Fibroblast of the conjunctiva (primary cell): Measurements from ENCODE around the gene MYO16.

ENCODE experiments used
- DNase-seq: peaks from one replicate; pipeline ENCODE4 v3.0.0-alpha.2; 2010; ENCODE audit warnings: low read depth

The MYO16 gene

DNA sequence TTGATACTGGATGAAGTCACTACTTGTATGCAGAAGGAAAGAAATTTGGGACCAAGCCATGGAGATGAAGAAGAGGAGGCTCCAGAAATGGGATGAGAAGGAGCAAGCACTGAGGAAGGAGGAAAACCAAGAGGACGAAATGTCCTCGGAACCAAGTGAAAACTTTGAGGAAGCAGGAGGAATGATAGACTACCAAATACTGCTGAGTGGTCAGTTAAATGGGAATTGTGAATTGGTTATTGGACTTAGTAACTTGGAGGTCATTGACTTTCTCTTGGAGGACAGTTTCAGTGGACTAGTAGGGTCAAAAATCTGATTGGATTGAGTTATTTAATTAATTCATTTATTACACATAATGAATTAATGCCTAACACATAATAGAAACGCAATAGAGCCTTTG is 167.9 kb downstream of the MYO16 start:
- DNase-seq = no peak

DNA sequence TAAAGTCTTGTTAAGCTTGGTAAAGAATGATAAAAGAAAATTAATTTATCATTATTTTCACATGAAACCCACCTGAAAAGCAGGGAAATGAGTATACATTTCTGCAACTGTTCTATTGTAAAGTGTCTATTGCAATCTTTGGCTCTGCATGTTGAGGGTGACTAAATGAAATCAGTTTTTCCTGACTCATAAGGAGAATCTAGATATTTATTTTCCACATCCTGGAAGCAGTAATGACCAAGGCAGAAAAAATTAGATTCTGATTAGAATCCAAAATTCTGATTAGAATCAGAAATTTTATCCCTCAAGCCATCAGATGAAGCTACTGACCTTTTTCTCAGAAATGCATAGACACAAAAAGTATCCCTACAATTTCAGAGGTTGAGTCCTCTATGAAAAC is 178.4 kb downstream of the MYO16 start:
- DNase-seq = no peak

- DNase-seq = no peak
Observed at GRCh38 chr13:108812165-108812564, 182.8 kb downstream of the MYO16 start.

DNA sequence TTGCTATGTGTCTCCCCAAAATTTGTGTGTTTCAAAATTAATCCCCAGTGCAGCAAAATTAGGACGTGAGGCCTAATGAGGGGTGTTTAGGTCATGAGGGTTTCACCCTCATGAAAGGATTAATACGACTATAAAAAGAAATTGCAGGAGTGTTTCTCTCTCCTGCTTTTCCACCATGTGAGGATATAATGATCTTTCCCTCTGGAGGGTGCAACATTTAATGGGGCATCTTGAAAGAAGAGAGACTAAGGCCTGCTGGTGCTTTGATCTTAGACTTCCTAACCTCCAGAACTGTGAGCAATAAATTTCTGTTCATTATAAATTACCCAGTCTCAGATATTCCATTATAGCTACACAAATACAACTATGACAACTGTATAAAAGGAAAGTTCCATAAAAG is 183.2 kb downstream of the MYO16 start:
- DNase-seq = no peak

DNA sequence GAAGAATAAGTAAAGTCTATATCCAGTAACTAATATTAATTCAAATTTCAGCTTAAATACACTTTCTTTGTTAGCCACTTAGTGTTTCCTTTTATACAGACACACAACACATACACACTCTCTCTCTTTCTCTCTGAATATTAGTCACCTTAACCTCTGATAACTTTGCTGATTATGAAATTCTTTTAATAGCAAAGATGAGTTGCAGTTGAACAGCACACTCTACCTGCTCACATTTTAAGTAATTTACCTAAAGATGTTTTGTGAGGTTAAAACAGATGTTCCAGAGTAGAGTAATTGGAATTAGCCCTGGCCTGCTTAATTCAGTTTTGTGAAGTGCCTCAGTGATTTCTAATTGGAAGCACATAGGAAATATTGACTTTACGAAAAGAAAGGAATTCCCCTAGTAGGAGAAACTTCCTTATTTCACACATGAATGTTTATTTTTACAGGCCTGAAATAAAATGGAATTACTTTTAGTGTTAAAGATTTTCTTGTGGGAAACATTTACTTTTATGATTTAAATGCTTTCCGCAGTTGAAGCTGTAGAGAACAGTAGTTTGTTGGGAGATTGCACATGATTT is 184.3 kb downstream of the MYO16 start:
- DNase-seq = no peak

- no peak for DNase-seq
Observed at GRCh38 chr13:108816375-108816774, 187.0 kb downstream of the MYO16 start.

DNA sequence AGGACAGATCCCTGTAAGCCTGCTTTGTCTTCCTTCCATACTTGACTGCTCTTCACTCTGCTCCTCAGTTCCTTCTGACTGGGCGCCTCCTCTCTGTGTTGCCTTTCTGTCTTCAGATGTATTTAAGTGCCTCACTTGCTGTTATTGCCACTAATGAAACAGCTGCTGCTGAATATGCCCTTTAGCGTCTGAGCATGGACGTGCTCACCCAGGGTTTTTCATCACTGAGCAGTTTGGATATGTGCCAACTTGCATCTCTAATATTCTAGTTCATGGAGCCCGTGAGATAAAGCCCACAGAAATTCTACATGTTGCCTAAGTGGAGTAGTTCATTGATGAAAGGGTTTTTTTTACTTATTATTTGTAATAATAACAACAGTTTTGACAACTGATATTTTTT is 198.2 kb downstream of the MYO16 start:
- DNase-seq = no peak

DNA sequence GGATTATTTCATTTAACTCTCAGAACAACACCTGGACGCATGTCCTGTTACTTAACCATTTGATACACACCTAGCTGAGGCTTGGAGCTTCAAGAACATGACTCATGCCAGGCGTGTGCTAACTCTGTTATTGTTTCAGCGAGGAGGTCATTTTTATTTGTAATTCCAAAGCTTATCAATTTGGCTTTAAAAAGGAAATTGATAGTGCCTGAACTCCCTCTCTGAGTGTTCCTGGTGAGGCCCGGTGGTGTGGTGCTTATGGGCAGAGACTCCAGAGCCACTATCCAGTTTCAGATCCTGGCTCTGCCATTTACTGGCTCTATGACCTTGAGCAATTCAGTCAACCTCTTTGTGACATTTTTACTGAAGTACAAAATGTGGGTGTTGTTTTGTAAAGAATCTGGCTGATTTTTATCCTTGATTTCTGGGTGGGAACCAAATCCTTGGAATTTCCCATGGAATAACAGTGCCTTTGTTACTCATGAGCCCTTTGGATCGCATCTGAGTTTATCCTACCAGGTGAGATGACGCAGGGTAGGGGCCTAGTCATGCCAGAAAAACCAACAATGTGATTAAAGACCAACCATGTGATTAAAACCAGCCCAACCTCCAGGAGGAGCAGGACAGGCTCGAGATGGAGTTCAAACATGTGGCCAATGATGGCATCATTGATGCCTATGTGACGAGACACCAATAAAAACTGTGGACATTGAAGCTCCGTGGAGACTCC is 198.8 kb downstream of the MYO16 start:
- no peak for DNase-seq

DNA sequence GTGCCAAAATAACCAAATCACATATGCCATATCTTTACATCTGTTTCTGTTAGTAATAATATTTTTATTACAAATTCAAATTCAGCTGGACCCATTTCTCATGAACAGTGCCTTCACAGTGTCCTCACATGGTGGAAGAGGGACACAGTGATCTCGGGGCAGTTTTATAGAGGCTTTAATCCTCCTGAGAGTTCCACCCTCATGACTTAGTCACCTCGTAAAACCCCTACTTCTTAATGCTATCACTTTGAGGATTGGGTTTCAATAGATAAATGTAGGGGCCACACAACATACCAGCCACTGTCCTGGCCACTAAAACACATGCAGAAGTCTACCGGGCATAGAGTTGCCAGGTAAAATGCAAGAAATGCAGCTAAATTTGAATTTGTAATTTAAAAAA is 201.5 kb downstream of the MYO16 start:
- DNase-seq = no peak

- DNase-seq = no peak
Observed at GRCh38 chr13:108833531-108833930, 204.1 kb downstream of the MYO16 start.

DNA sequence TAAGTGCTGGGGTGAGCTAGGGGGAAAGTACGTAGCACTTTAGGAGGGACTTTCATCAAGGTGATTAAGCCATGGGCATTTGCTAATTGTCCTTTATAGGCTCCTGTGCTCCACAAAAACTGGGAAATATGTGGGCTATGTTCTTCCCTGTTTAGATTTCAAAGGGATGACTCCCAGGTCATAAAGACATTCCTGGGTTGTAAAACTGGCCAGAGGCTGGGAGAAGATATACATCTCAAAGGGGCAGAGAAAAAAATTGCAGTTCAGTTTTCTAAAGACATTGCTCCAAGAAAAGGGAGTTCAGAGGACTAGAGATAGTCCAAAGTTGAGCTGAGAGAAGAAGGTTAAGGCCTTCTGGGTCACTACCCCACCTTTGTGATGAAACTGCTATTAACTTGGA is 204.8 kb downstream of the MYO16 start:
- DNase-seq = no peak

DNA sequence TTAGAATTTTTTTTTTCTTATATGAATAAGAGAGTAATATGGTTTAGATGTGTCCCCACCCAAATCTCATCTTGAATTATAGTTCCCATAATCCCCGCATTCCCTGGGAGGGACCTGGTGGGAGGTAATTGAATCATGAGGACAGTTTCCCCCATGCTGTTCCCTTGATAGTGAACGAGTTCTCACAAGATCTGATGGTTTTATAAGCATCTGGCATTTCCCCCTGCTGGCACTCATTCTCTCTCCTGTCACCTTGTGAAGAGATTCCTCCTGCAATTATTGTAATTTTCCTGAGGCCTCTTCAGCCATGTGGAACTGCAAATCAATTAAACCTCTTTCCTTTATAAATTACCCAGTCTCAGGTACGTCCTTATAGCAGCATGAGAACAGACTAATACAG is 205.7 kb downstream of the MYO16 start:
- DNase-seq = no peak

DNA sequence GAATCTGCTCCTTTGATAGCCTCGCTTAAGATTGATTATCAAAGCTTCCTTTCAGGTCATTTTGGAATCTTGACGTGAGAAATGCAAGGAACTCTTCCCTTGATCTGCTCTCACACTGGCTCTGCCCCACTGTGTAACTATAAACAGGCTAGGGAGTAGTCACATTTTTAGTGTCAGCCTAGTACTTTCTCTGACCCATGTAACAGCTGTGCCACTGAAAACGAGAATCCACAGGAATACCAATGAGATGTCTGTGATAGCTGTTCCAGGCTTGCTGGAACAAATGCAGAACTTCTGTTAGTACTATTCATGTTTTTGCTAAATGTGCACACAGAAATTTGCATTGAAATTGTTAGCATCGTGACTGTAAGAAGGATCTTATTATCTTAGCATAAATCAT is 221.3 kb downstream of the MYO16 start:
- no peak for DNase-seq

DNA sequence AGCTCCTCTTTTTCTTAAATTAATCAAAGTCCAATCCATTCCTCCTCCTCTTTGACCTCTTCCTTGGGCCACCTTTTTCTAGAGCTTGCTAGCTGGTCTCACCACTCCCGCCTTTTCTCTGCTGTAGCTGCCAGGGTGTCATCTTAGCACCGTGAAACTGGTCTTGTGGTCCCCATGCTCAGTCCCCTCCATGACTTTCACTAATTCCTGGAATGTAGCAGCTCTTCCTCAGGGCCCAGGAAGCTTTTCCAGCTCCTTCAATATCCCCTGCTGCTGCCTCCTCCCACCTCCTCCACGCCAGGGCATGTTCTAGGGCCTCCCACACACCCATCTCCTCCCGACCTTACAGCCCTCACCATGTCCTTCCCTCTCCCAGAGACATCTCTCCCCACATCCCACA is 222.2 kb downstream of the MYO16 start:
- no peak for DNase-seq

GRCh38 chr13:108853031-108853430 is 223.6 kb downstream of the MYO16 start:
- no peak for DNase-seq

DNA sequence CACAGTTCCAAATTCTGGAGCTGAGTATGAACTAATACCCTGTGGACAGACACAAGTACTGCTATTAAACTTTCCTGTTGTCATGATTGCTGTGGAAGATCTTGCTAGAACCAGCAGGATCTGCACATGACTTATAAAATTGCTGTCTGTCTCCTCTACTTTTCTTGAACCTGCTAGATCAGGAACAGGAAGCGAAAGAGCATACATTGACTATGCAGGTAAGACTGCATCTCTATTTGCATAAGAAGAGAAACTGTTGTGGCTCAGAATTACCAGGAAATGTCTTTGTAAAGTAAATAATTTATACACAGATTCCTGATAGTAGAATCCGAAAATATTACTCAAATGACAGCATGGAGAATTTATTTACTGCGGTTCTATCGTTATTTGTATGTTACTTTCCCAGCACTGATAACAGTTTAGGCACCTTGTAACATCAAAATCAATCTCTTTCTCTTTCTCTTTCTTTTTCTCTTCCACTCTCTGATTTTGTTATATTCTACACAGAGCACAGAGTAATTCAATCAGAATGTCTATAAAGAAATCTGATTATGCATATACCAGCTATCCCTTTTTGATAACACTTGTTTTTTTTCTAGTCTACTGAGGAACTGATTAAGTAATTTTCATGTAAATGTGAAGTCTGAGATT is 226.5 kb downstream of the MYO16 start:
- DNase-seq = no peak

- DNase-seq = no peak
Observed at GRCh38 chr13:108858676-108859075, 229.3 kb downstream of the MYO16 start.

DNA sequence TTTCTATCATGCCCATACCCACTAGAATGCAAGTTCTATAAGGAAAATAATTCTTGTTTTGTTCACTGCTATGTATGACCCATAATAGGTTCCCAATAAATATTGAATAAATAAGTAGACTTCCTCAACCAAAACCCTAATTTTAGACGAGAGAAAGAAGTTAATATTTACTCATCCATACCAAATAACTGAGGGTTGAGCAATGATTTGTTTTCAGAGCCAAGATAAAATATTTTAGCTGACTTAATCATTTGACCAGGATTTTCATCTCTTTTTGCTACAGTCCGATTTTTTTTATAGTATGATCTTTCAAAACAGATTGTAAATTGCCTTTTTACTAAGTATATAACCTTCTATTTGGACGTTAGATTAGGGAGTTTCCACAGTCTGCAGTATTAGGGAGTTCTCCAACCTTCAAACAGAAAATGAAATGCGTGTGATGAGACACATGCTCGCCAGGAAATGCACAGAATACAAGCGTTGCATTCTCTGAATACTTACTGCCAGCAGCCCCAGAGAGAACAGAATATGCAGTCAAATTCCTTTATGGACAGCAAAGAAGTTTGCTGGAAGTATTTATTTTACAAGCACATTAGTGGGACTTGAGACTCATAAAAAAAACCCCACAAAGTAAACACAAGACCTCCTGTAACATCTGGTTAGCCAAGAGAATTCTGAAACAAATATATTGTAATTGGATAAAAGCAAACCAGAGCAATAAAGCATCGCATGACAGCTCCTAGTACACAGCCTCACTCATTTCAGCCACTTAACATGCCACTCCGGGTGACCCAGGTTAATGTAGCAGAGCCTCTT is 230.0 kb downstream of the MYO16 start:
- peak; percentile 27 for DNase-seq

DNA sequence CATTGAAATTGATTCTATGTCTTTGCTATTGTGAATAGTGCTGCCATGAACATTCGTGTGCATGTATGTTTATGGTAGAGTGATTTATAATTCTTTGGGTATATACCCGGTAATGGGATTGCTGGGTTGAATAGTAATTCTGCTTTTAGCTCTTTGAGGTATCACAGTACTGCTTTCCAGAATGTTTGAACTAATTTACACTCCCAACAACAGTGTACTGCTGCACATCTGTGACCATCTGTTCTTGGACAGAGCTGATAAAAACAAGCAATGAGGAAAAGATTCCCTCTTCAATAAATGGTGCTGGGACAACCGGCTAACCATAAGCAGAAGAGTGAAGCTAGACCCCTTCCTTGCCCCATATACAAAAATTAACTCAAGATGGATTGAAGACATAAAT is 231.0 kb downstream of the MYO16 start:
- no peak for DNase-seq

DNA sequence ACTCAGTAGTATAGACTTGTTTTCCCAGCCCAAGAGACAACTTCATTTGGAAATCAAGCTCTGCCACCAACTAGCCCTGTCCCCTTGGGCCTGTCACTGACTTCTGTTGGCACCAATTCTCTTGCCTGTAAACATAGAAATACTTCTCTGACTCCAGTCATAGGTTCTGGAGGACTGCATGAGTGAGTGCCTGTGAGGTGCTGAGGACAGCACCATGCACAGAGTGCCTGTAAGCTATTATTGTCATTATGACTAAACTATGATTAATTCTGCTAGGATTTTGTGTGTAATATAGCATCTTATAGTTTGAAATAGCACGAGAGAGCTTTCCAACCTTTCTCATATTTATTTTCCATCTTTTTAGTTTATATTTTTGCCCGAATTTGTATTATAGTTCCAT is 247.9 kb downstream of the MYO16 start:
- no peak for DNase-seq

DNA sequence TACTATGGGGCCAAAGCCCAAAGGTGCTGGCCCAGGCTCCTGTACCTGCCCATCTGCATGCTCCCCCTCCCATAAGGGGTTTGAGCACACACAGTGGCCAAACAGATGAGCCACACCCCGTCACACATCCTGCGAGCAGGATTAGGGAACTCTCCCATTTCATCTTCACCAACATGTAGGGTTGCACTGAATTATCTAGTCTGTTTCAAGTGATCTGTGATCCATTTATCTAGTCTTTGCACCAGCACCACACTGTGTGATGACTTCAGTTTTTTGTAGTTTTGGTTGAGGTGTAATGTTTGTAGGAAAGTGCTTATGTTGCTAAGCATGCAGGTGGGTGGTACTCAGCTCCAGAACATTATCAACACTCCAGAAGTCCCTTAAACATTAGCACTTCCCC is 249.3 kb downstream of the MYO16 start:
- no peak for DNase-seq

DNA sequence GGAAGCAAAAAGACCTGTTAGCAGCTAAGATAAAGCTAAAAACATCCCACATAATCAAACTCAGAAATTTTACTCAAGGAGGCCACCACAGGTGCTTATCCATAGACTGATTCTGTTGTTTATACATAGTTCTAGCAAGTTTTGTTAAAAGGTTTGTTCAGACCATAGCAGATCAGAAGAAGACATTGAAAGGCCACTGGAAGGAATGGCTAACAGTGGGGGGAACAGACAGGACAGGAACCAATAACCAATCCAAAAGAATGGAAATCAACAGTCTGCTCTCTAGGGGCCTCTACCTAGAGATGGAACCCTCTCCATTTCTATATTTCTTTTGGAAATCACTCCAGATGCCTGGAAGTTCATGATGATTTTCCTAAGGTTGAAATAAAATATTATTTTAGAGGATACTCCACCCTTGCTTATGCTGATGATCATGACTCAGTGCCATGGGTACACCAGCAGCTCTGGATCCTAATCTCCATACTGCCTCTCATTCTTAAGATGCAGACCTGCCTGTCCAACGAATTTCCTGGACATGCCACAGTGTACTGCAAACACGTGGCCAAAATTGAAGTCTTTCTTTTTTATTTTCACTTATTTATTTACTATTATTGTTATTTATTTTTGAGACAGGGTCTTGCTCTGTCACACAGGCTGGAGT is 260.0 kb downstream of the MYO16 start:
- DNase-seq = no peak
